ENCODE data around the gene EXOSC1.
A peak's percentile ranks its signal among the peaks of the same experiment; 100 is the strongest.
"Not testable (repeated sequence)": the region's sequence is repeated elsewhere in the genome, so short reads cannot be mapped to it uniquely, and the experiment has no call there.

EXOSC1 gene

GRCh38 chr10:97456686-97457065, 10.9 kb upstream of the EXOSC1 start:
- DNase-seq = no peak

- DNase-seq = no peak
Measured at GRCh38 chr10:97456034-97456685, 10.4 kb upstream of the EXOSC1 start.

- peak; percentile 54 for DNase-seq
Measured at GRCh38 chr10:97454330-97455036, 8.7 kb upstream of the EXOSC1 start.

- no peak for DNase-seq
Measured at GRCh38 chr10:97452352-97452751, 6.5 kb upstream of the EXOSC1 start.

GRCh38 chr10:97451605-97452004, 5.8 kb upstream of the EXOSC1 start:
- no peak for DNase-seq

- DNase-seq = no peak
Measured at GRCh38 chr10:97450828-97451227, 5.0 kb upstream of the EXOSC1 start.

- no peak for DNase-seq
Measured at GRCh38 chr10:97445357-97445721, 467 bp downstream of the EXOSC1 start.

- DNase-seq = peak; percentile 42
Measured at GRCh38 chr10:97444212-97444611, 1.6 kb downstream of the EXOSC1 start.

- DNase-seq = no peak
Measured at GRCh38 chr10:97442277-97442676, 3.5 kb downstream of the EXOSC1 start.

- DNase-seq = no peak
Measured at GRCh38 chr10:97435211-97435610, 10.6 kb downstream of the EXOSC1 start.

- no peak for DNase-seq
Measured at GRCh38 chr10:97434557-97434956, 11.2 kb downstream of the EXOSC1 start.

GRCh38 chr10:97434055-97434454, 11.8 kb downstream of the EXOSC1 start:
- no peak for DNase-seq

- DNase-seq = peak; percentile 58
Measured at GRCh38 chr10:97428572-97428981, 17.2 kb downstream of the EXOSC1 start.

GRCh38 chr10:97427571-97428179, 18.1 kb downstream of the EXOSC1 start:
- peak; percentile 47 for DNase-seq

GRCh38 chr10:97426776-97427570, 18.8 kb downstream of the EXOSC1 start:
- DNase-seq = no peak

GRCh38 chr10:97425964-97426775, 19.6 kb downstream of the EXOSC1 start, which contains the start of gene PGAM1:
Gene PGAM1, plus strand, starts transcription at chr10:97426191. Its CDS starts 117 bp downstream, at chr10:97426308.
- peak; percentile 95 for DNase-seq

GRCh38 chr10:97423757-97424098, 22.1 kb downstream of the EXOSC1 start:
- DNase-seq = not testable (repeated sequence)

GRCh38 chr10:97416565-97416964, 29.2 kb downstream of the EXOSC1 start:
- DNase-seq = no peak

- peak; percentile 82 for DNase-seq
Measured at GRCh38 chr10:97412891-97413304, 32.9 kb downstream of the EXOSC1 start.

GRCh38 chr10:97411406-97411805, 34.4 kb downstream of the EXOSC1 start:
- DNase-seq = no peak

GRCh38 chr10:97408496-97408992, 37.3 kb downstream of the EXOSC1 start:
- no peak for DNase-seq

- DNase-seq = no peak
Measured at GRCh38 chr10:97407952-97408248, 37.9 kb downstream of the EXOSC1 start.

Data from stimulated activated CD4-positive, alpha-beta T cell treated with anti-CD3 and anti-CD28 coated beads, Interleukin-4, amount 100 ng/mL, for 24 hours (primary cell).